ENCODE measurements around the gene CEMIP.

The CEMIP gene

GRCh38 chr15:80823995-80824394 lies 44.8 kb downstream of the CEMIP start:
- DNase-seq (ENCODE audit: low spot score), result peak; percentile 82

- DNase-seq (ENCODE audit: low spot score), result no peak
Measured at GRCh38 chr15:80825361-80826030, 46.3 kb downstream of the CEMIP start.

GRCh38 chr15:80828796-80829195 lies 49.6 kb downstream of the CEMIP start:
- no peak for DNase-seq (ENCODE audit: low spot score)

GRCh38 chr15:80830677-80831076 lies 51.5 kb downstream of the CEMIP start:
- DNase-seq (ENCODE audit: low spot score), result no peak

GRCh38 chr15:80831192-80831591 lies 52.0 kb downstream of the CEMIP start:
- no peak for DNase-seq (ENCODE audit: low spot score)

GRCh38 chr15:80831606-80832224 lies 52.5 kb downstream of the CEMIP start:
- DNase-seq (ENCODE audit: low spot score), result no peak

GRCh38 chr15:80832686-80833085 lies 53.5 kb downstream of the CEMIP start:
- peak; percentile 46 for DNase-seq (ENCODE audit: low spot score)

GRCh38 chr15:80834402-80834801 lies 55.2 kb downstream of the CEMIP start:
- no peak for DNase-seq (ENCODE audit: low spot score)

- no peak for DNase-seq (ENCODE audit: low spot score)
Measured at GRCh38 chr15:80834906-80835305, 55.7 kb downstream of the CEMIP start.

- no peak for DNase-seq (ENCODE audit: low spot score)
Measured at GRCh38 chr15:80835336-80835735, 56.2 kb downstream of the CEMIP start.

GRCh38 chr15:80836223-80836622 lies 57.1 kb downstream of the CEMIP start:
- no peak for DNase-seq (ENCODE audit: low spot score)

GRCh38 chr15:80837006-80837405 lies 57.8 kb downstream of the CEMIP start:
- no peak for DNase-seq (ENCODE audit: low spot score)

- no peak for DNase-seq (ENCODE audit: low spot score)
Measured at GRCh38 chr15:80838012-80838411, 58.8 kb downstream of the CEMIP start.

GRCh38 chr15:80838666-80839065 lies 59.5 kb downstream of the CEMIP start:
- DNase-seq (ENCODE audit: low spot score), result no peak

GRCh38 chr15:80839764-80840130 lies 60.6 kb downstream of the CEMIP start:
- DNase-seq (ENCODE audit: low spot score), result no peak

- DNase-seq (ENCODE audit: low spot score), result no peak
Measured at GRCh38 chr15:80840182-80841130, 61.3 kb downstream of the CEMIP start.

- no peak for DNase-seq (ENCODE audit: low spot score)
Measured at GRCh38 chr15:80841541-80841940, 62.4 kb downstream of the CEMIP start.

GRCh38 chr15:80844011-80844732 lies 65.0 kb downstream of the CEMIP start:
- DNase-seq (ENCODE audit: low spot score), result no peak

GRCh38 chr15:80846031-80846815 lies 67.1 kb downstream of the CEMIP start:
- DNase-seq (ENCODE audit: low spot score), result no peak

GRCh38 chr15:80849308-80849707 lies 70.1 kb downstream of the CEMIP start:
- DNase-seq (ENCODE audit: low spot score), result no peak

- no peak for DNase-seq (ENCODE audit: low spot score)
Measured at GRCh38 chr15:80850941-80851451, 71.8 kb downstream of the CEMIP start.

Measured in NAMALWA (cell line).